ENCODE measurements around the gene OR2T11. TPM values are rescaled to one million over a fixed set of nuclear protein-coding genes. Genes with fewer than 3 reads are reported as not detected.

Gene OR2T11
- not detected in 5 replicates for total RNA-seq (2022; extraction: Qiagen RNA extraction)

GRCh38 chr1:248634991-248635390, at the start of gene OR2T11:
OR2T11 (minus strand) TSS chr1:248635091; CDS start chr1:248627128, 7,963 bp downstream.

GRCh38 chr1:248655354-248655753, 20.5 kb upstream of the OR2T11 start, which contains the start of gene OR2T27:
OR2T27 (minus strand) TSS chr1:248655528; CDS start chr1:248650884, 4,644 bp downstream.

GRCh38 chr1:248645178-248645577, 10.3 kb upstream of the OR2T11 start, which contains the start of gene OR2T35:
OR2T35 (minus strand) TSS chr1:248645278; CDS start chr1:248639258, 6,020 bp downstream.

GRCh38 chr1:248597589-248597988, 37.3 kb downstream of the OR2T11 start, which contains the start of gene OR2T10:
OR2T10 (minus strand) TSS chr1:248597700; CDS start chr1:248593768, 3,932 bp downstream.

GRCh38 chr1:248574657-248575056, 60.2 kb downstream of the OR2T11 start, which contains the start of gene OR2T34:
OR2T34 (minus strand) TSS chr1:248574757; CDS start chr1:248574757, 0 bp downstream.

Other genes starting within 250 kb of the OR2T11 start
- not detected in 5 replicates for gene OR2T1, start 232.0 kb downstream of the OR2T11 start, total RNA-seq (2022; extraction: Qiagen RNA extraction)
- not detected in 5 replicates for gene OR2T2, start 189.5 kb downstream of the OR2T11 start, total RNA-seq (2022; extraction: Qiagen RNA extraction)
- not detected in 5 replicates for gene OR2T3, start 161.7 kb downstream of the OR2T11 start, total RNA-seq (2022; extraction: Qiagen RNA extraction)
- not detected in 5 replicates for gene OR2T5, start 146.5 kb downstream of the OR2T11 start, total RNA-seq (2022; extraction: Qiagen RNA extraction)
- gene OR2G6, start 127.0 kb downstream of the OR2T11 start, total RNA-seq (2022; extraction: Qiagen RNA extraction) = not detected in 5 replicates
- gene OR2T29, start 72.3 kb downstream of the OR2T11 start, total RNA-seq (2022; extraction: Qiagen RNA extraction) = not detected in 5 replicates
- not detected in 5 replicates for gene OR2T34, start 60.3 kb downstream of the OR2T11 start, total RNA-seq (2022; extraction: Qiagen RNA extraction)
- gene OR2T10, start 37.4 kb downstream of the OR2T11 start, total RNA-seq (2022; extraction: Qiagen RNA extraction) = not detected in 5 replicates
- gene OR2T35, start 10.2 kb upstream of the OR2T11 start, total RNA-seq (2022; extraction: Qiagen RNA extraction) = not detected in 5 replicates
- gene OR2T27, start 20.4 kb upstream of the OR2T11 start, total RNA-seq (2022; extraction: Qiagen RNA extraction) = not detected in 5 replicates
- not detected in 5 replicates for gene OR14I1, start 67.7 kb upstream of the OR2T11 start, total RNA-seq (2022; extraction: Qiagen RNA extraction)
- gene LYPD8, start 120.7 kb upstream of the OR2T11 start, total RNA-seq (2022; extraction: Qiagen RNA extraction) = 0.13 to 0.19 TPM in 2 of 5 replicates, not detected in the others
- 18.9 to 28.1 TPM (median 26.3 TPM) in 5 replicates for gene SH3BP5L, start 190.8 kb upstream of the OR2T11 start, total RNA-seq (2022; extraction: Qiagen RNA extraction)
- gene ZNF672, start 203.1 kb upstream of the OR2T11 start, total RNA-seq (2022; extraction: Qiagen RNA extraction) = 14.3 to 21.7 TPM (median 20.7 TPM) in 5 replicates
- gene ZNF692, start 224.0 kb upstream of the OR2T11 start, total RNA-seq (2022; extraction: Qiagen RNA extraction) = 13.3 to 25.0 TPM (median 17.8 TPM) in 5 replicates

Data from A549 treated with Mapracorat at 1 μM for 4 hours (cell line).